ENCODE data around the gene ERG.
A peak's percentile ranks its signal among the peaks of the same experiment; 100 is the strongest.

Gene ERG

GRCh38 chr21:38438462-38438893 is 59.8 kb downstream of the ERG start:
- H3K27ac ChIP-seq, result peak overlapping the region in 1 of 2 donors; percentile 11
- no peaks in the 10 kb centered on the region for H3K36me3 ChIP-seq
- intact Hi-C loops (cut with DNase I; ENCODE audit: low total_unique reads), result no loop called here
- H3K27me3 ChIP-seq, result no peaks in the 10 kb centered on the region
- no peaks in the 10 kb centered on the region for H3K9me3 ChIP-seq
- DNase-seq, result peak; percentile 60 to 79
- no peak for TF ChIP-seq CTCF (IDR thresholded peaks at IDR 0.05)
- H3K4me1 ChIP-seq, result peaks cover 0 to 63% (median 34%) of the 10 kb centered on the region in 4 donors
- H3K4me3 ChIP-seq, result no peak overlapping the region

- Histone ChIP-seq H3K36me3 (no peaks in the 10 kb centered on the region), H3K4me3 (no peak overlapping the region), H3K27me3 (no peaks in the 10 kb centered on the region), H3K4me1 (peaks cover 0 to 73% (median 34%) of the 10 kb centered on the region in 4 donors), H3K27ac (peak overlapping the region in 1 of 2 donors; percentile 82), H3K9me3 (no peaks in the 10 kb centered on the region)
- no peak for TF ChIP-seq CTCF (IDR thresholded peaks at IDR 0.05)
- no peak for DNase-seq
- intact Hi-C loops (cut with DNase I; ENCODE audit: low total_unique reads), result no loop called here
Measured at GRCh38 chr21:38436341-38436740, 61.9 kb downstream of the ERG start.

GRCh38 chr21:38434913-38435533 is 63.3 kb downstream of the ERG start:
- Histone ChIP-seq H3K36me3 (no peaks in the 10 kb centered on the region), H3K4me1 (peaks cover 0 to 68% (median 25%) of the 10 kb centered on the region in 4 donors), H3K27me3 (no peaks in the 10 kb centered on the region), H3K4me3 (peak overlapping the region; percentile 22 to 39), H3K27ac (peak overlapping the region; percentile 79 to 82), H3K9me3 (no peaks in the 10 kb centered on the region)
- intact Hi-C loops (cut with DNase I; ENCODE audit: low total_unique reads), result no loop called here
- peak in 1 of 2 donors; percentile 73 for DNase-seq
- TF ChIP-seq CTCF (IDR thresholded peaks at IDR 0.05), result no peak

- H3K27ac ChIP-seq, result peak overlapping the region; percentile 23 to 82
- DNase-seq, result no peak
- no peaks in the 10 kb centered on the region for H3K36me3 ChIP-seq
- intact Hi-C loops (cut with DNase I; ENCODE audit: low total_unique reads), result no loop called here
- TF ChIP-seq CTCF (IDR thresholded peaks at IDR 0.05), result no peak
- H3K9me3 ChIP-seq, result no peaks in the 10 kb centered on the region
- peaks cover 0 to 53% (median 11%) of the 10 kb centered on the region in 4 donors for H3K4me1 ChIP-seq
- H3K27me3 ChIP-seq, result no peaks in the 10 kb centered on the region
- no peak overlapping the region for H3K4me3 ChIP-seq
Measured at GRCh38 chr21:38433471-38433870, 64.8 kb downstream of the ERG start.

- H3K4me3 ChIP-seq, result no peak overlapping the region
- no peaks in the 10 kb centered on the region for H3K27me3 ChIP-seq
- peaks cover 0 to 44% (median 9%) of the 10 kb centered on the region in 4 donors for H3K4me1 ChIP-seq
- no peak for DNase-seq
- H3K36me3 ChIP-seq, result no peaks in the 10 kb centered on the region
- peak overlapping the region in 1 of 2 donors; percentile 14 for H3K27ac ChIP-seq
- H3K9me3 ChIP-seq, result no peaks in the 10 kb centered on the region
- TF ChIP-seq CTCF (IDR thresholded peaks at IDR 0.05), result no peak
- intact Hi-C loops (cut with DNase I; ENCODE audit: low total_unique reads), result no loop called here
Measured at GRCh38 chr21:38430401-38430984, 67.8 kb downstream of the ERG start.

All from tibial artery (tissue), 4 donors.